Amniotic epithelial cell (primary cell): ENCODE data around the gene BSN.
"Not testable (repeated sequence)": the region's sequence is repeated elsewhere in the genome, so short reads cannot be mapped to it uniquely, and the experiment has no call there.

ENCODE experiments used
- DNase-seq: peaks from one replicate; pipeline ENCODE4 v3.0.0-alpha.2; 2010; ENCODE audit warnings: low read depth

BSN gene

GRCh38 chr3:49695350-49696015 is 141.2 kb downstream of the BSN start:
- DNase-seq: not testable (repeated sequence)

GRCh38 chr3:49699281-49699979 is 145.2 kb downstream of the BSN start:
- peak; percentile 81 for DNase-seq

- no peak for DNase-seq
These were observed 145.7 kb downstream of the BSN start for GRCh38 chr3:49700014-49700413.

GRCh38 chr3:49700453-49701128 is 146.3 kb downstream of the BSN start:
- no peak for DNase-seq

- no peak for DNase-seq
These were observed 147.3 kb downstream of the BSN start for GRCh38 chr3:49701388-49702077.

GRCh38 chr3:49702672-49703071 is 148.4 kb downstream of the BSN start:
- no peak for DNase-seq

GRCh38 chr3:49703443-49703927 is 149.2 kb downstream of the BSN start:
- peak; percentile 54 for DNase-seq

- DNase-seq: no peak
These were observed 149.7 kb downstream of the BSN start for GRCh38 chr3:49703956-49704355.

GRCh38 chr3:49704629-49705028 is 150.4 kb downstream of the BSN start:
- no peak for DNase-seq

- DNase-seq: no peak
These were observed 151.2 kb downstream of the BSN start for GRCh38 chr3:49705390-49705960.

GRCh38 chr3:49706456-49707112 is 152.3 kb downstream of the BSN start:
- DNase-seq: no peak

- no peak for DNase-seq
These were observed 152.8 kb downstream of the BSN start for GRCh38 chr3:49707113-49707480.

GRCh38 chr3:49709852-49710251 is 155.6 kb downstream of the BSN start:
- no peak for DNase-seq

GRCh38 chr3:49711489-49711888 is 157.2 kb downstream of the BSN start:
- no peak for DNase-seq

- DNase-seq: no peak
These were observed 157.9 kb downstream of the BSN start for GRCh38 chr3:49712166-49712565.

- DNase-seq: no peak
These were observed 158.5 kb downstream of the BSN start for GRCh38 chr3:49712631-49713317.

GRCh38 chr3:49713336-49714105 is 159.2 kb downstream of the BSN start:
- no peak for DNase-seq

GRCh38 chr3:49714728-49715550 is 160.7 kb downstream of the BSN start:
- no peak for DNase-seq

- DNase-seq: no peak
These were observed 161.4 kb downstream of the BSN start for GRCh38 chr3:49715611-49716121.
